IMR-90 (cell line): Measurements from ENCODE around the gene DIP2C. TPM values are rescaled to one million over a fixed set of nuclear protein-coding genes. Genes with fewer than 3 reads are reported as not detected.

Experiments
- ATAC-seq: fragments of 200-7000 bp; cut with Tn5 transposase; 2 replicates; pipeline ENCODE4 v1.9.1; 2020; ENCODE audit warnings: low read depth, mild to moderate bottlenecking, moderate library complexity
- BruUV-seq: library from RNA; stranded (reverse); fragments of 400-500 nt; replicated peaks from 2 replicates; lab custom pipeline; 2021; lab: Mats Ljungman, UMichigan
- CTCF ChIA-PET: fragments of 300-600 bp; formaldehyde crosslinking; extraction: SDS; loops from one replicate; lab custom pipeline; 2021; ENCODE audit warnings: antibody characterized with exemption; lab: Yijun Ruan, JAX
- POLR2A ChIA-PET: fragments of 300-600 bp; sonication (Branson Sonifier 250); formaldehyde crosslinking; loops from one replicate; lab custom pipeline; 2022; ENCODE audit warnings: antibody characterized with exemption; ENCODE audit not compliant: unreplicated experiment; lab: Charles Lee
- DNase-seq: peaks from one replicate; pipeline ENCODE4 v3.0.0; 2013
- H2AFZ ChIP-seq: replicated peaks from 2 replicates; pipeline ENCODE3; 2013; ENCODE audit warnings: low read length, mild to moderate bottlenecking; ENCODE audit not compliant: poor library complexity
- H2AK5ac ChIP-seq: 2 replicates; pipeline ENCODE4 v1.6.1; 2013; ENCODE audit warnings: low read depth, low read length, inconsistent platforms
- H2AK9ac ChIP-seq: replicated peaks from 2 replicates; pipeline ENCODE3; 2013; ENCODE audit warnings: mild to moderate bottlenecking, low read depth, low read length, moderate library complexity; ENCODE audit not compliant: poor library complexity
- H2BK120ac ChIP-seq: 2 replicates; pipeline ENCODE4 v1.6.1; 2013; ENCODE audit warnings: low read depth, low read length, inconsistent platforms
- H2BK15ac ChIP-seq: 3 replicates; pipeline ENCODE4 v1.6.1; 2013; ENCODE audit warnings: low read depth, low read length, inconsistent platforms
- H2BK20ac ChIP-seq: 2 replicates; pipeline ENCODE4 v1.6.1; 2013; ENCODE audit warnings: low read depth, mild to moderate bottlenecking, inconsistent platforms, low read length, moderate library complexity
- H2BK5ac ChIP-seq: 2 replicates; pipeline ENCODE4 v1.6.1; 2013; ENCODE audit warnings: mild to moderate bottlenecking, low read depth, low read length, inconsistent platforms; ENCODE audit not compliant: poor library complexity, severe bottlenecking
- H3K14ac ChIP-seq: replicated peaks from 2 replicates; pipeline ENCODE4 v1.6.1; 2013; ENCODE audit warnings: low read depth, low read length, inconsistent platforms
- H3K18ac ChIP-seq: 2 replicates; pipeline ENCODE4 v1.6.1; 2013; ENCODE audit warnings: low read depth, low read length, control low read depth
- H3K23ac ChIP-seq: 2 replicates; pipeline ENCODE4 v1.6.1; 2013; ENCODE audit warnings: low read depth, low read length, inconsistent platforms
- H3K27ac ChIP-seq: 2 replicates; pipeline ENCODE4 v1.5.1; 2013; ENCODE audit warnings: mild to moderate bottlenecking, control low read depth, low read length; ENCODE audit not compliant: insufficient read depth
- H3K27me3 ChIP-seq: 2 replicates; pipeline ENCODE4 v1.6.1; 2013; ENCODE audit warnings: low read length; ENCODE audit not compliant: control insufficient read depth, insufficient read depth
- H3K36me3 ChIP-seq: 2 replicates; pipeline ENCODE4 v1.6.1; 2013; ENCODE audit warnings: low read length, mixed read lengths; ENCODE audit not compliant: control insufficient read depth, insufficient read depth
- H3K4ac ChIP-seq: 2 replicates; pipeline ENCODE4 v1.6.1; 2013; ENCODE audit warnings: low read depth, low read length, inconsistent platforms
- H3K4me1 ChIP-seq: 2 replicates; pipeline ENCODE4 v1.6.1; 2013; ENCODE audit warnings: low read length, mixed read lengths; ENCODE audit not compliant: control insufficient read depth, insufficient read depth
- H3K4me2 ChIP-seq: 2 replicates; pipeline ENCODE4 v1.6.1; 2013; ENCODE audit warnings: low read depth, mild to moderate bottlenecking, control low read depth, low read length, moderate library complexity
- H3K4me3 ChIP-seq: 2 replicates; pipeline ENCODE4 v1.5.1; 2013; ENCODE audit warnings: low read depth, mild to moderate bottlenecking, control low read depth, low read length, moderate library complexity; ENCODE audit not compliant: insufficient read depth
- H3K56ac ChIP-seq: 2 replicates; pipeline ENCODE4 v1.6.1; 2013; ENCODE audit warnings: low read length, inconsistent platforms; ENCODE audit not compliant: insufficient read depth; ENCODE audit errors: extremely low read depth
- H3K79me1 ChIP-seq, 2 experiments: 2 replicates each; pipeline ENCODE4 v1.6.1; 2013; ENCODE audit warnings: low read length in 2 of 2, inconsistent platforms in 1 of 2, low read depth in 1 of 2
- H3K9ac ChIP-seq: 2 replicates; pipeline ENCODE4 v1.6.1; 2013; ENCODE audit warnings: low read depth, low read length, control low read depth
- H3K9me1 ChIP-seq: 2 replicates; pipeline ENCODE4 v1.6.1; 2013; ENCODE audit warnings: low read length, inconsistent platforms; ENCODE audit not compliant: insufficient read depth
- H3K9me3 ChIP-seq: 2 replicates; pipeline ENCODE4 v1.6.1; 2013; ENCODE audit warnings: low read length; ENCODE audit not compliant: control insufficient read depth, insufficient read depth
- H4K20me1 ChIP-seq: 2 replicates; pipeline ENCODE4 v1.6.1; 2013; ENCODE audit warnings: low read length, inconsistent platforms; ENCODE audit not compliant: insufficient read depth
- H4K5ac ChIP-seq: 2 replicates; pipeline ENCODE4 v1.6.1; 2013; ENCODE audit warnings: mild to moderate bottlenecking, low read depth, low read length, control low read depth
- H4K8ac ChIP-seq, 2 experiments: 2 replicates each; pipeline ENCODE4 v1.6.1; 2013; ENCODE audit warnings: low read depth in 2 of 2, low read length in 2 of 2, control low read depth in 1 of 2, inconsistent platforms in 1 of 2
- H4K91ac ChIP-seq: 2 replicates; pipeline ENCODE4 v1.6.1; 2013; ENCODE audit warnings: low read depth, low read length, inconsistent platforms; ENCODE audit not compliant: insufficient read depth
- RAD21 ChIP-seq: IDR thresholded peaks from 2 replicates; pipeline ENCODE4 v1.6.1; 2012; ENCODE audit warnings: low read length, improper control_type of control experiment
- WGBS, 2 experiments: methylation state at CpG; one replicate each; pipeline versions ENCODE4 v1.1.5 to v1.1.7; 2013; ENCODE audit warnings: missing lambda C conversion rate in 2 of 2; ENCODE audit not compliant: insufficient read length in 1 of 2; ENCODE audit errors: extremely low coverage in 2 of 2; 5-methylcytosine and 5-hydroxymethylcytosine counted together
- dilution Hi-C: fragments of 300-500 bp; cut with HindIII; formaldehyde crosslinking; loops from one replicate; pipeline ENCODE4 v1.14.3; 2018; ENCODE audit warnings: low sequenced_read_pairs; ENCODE audit not compliant: unreplicated experiment
- in situ Hi-C: fragments of 300-500 bp; cut with MboI; formaldehyde crosslinking; loops from 3 replicates; pipeline ENCODE4 v1.14.3; 2019; ENCODE audit warnings: low sequenced_read_pairs, inconsistent platforms, mixed read lengths
- intact Hi-C: fragments of 100-400 bp; cut with micrococcal nuclease; formaldehyde crosslinking; loops from 2 replicates; pipeline ENCODE4 v1.10.0; 2022
- polyA plus RNA-seq, 3 experiments: library from polyadenylated mRNA; depleted of rRNA; stranded (reverse); fragments of >200 nt; gene quantifications; 2 replicates each; pipeline ENCODE4 v1.2.3, GENCODE V29; 2012; ENCODE audit warnings: low replicate concordance in 1 of 3
- total RNA-seq: library from RNA; depleted of rRNA; stranded (reverse); fragments of >200 nt; gene quantifications from 2 replicates; pipeline ENCODE4 v1.2.3, GENCODE V29; 2012

Gene DIP2C
- total and polyA plus RNA-seq, 2 of the 4 experiments (the other 2 are of a cell fraction), result 8.6 to 17.3 TPM

GRCh38 chr10:452512-453426 lies 236.7 kb downstream of the DIP2C start:
- Histone ChIP-seq H4K91ac (no peak overlapping the region), H3K14ac (no peak overlapping the region), H3K36me3 (no peaks in the 10 kb centered on the region; the same call in 1 of the 2 replicates), H3K4me3 (no peak overlapping the region), H3K9ac (no peak overlapping the region), H3K27me3 (no peaks in the 10 kb centered on the region), H3K79me1 (peaks cover 30 to 73% of the 10 kb centered on the region in 2 experiments), H4K8ac (no peak overlapping the region), H3K4me2 (no peak overlapping the region), H2AK9ac (no peak overlapping the region), H3K9me3 (no peaks in the 10 kb centered on the region), H2AFZ (no peak overlapping the region), H3K56ac (no peak overlapping the region), H3K27ac (no peak overlapping the region), H3K4ac (no peak overlapping the region), H2BK15ac (no peak overlapping the region), H3K4me1 (peaks cover 9% of the 10 kb centered on the region), H2AK5ac (no peak overlapping the region), H3K9me1 (peaks cover 22% of the 10 kb centered on the region), H3K18ac (no peak overlapping the region), H2BK120ac (no peak overlapping the region), H2BK5ac (no peak overlapping the region), H4K5ac (no peak overlapping the region), H4K20me1 (peaks cover 49% of the 10 kb centered on the region), H2BK20ac (no peak overlapping the region), H3K23ac (no peak overlapping the region)
- no TSS peak for BruUV-seq
- dilution Hi-C loops, result no loop called here
- ChIA-PET POLR2A (no interaction called here), CTCF (no interaction called here)
- no peak for TF ChIP-seq RAD21
- in situ Hi-C loops, result no loop called here
- no peak for ATAC-seq
- no peak for DNase-seq
- intact Hi-C loops, result no loop called here
- WGBS, 2 experiments, result 73% methylated on average over 4 of the region's 24 CpGs; no CpG with 5 or more reads in 1 of the 2 experiments
